NB4 (cell line): Measurements from ENCODE around the gene PTGER2.

Source experiments
- CTCF ChIP-seq: IDR thresholded peaks from one replicate; pipeline ENCODE4 v1.5.1; 2012; ENCODE audit warnings: low read depth, low read length
- MYC ChIP-seq: IDR thresholded peaks from 2 replicates; pipeline ENCODE4 v1.6.1; 2011; ENCODE audit warnings: low read depth, low read length
- POLR2A ChIP-seq: IDR thresholded peaks from 2 replicates; pipeline ENCODE4 v1.6.1; 2011; ENCODE audit warnings: mild to moderate bottlenecking; ENCODE audit not compliant: insufficient read length; ENCODE audit errors: extremely low read depth
- TF ChIP-seq, protein P1 (sequence below): IDR thresholded peaks from 2 replicates; pipeline ENCODE4 v1.6.1; 2011; ENCODE audit warnings: low read depth, low read length

DNA sequence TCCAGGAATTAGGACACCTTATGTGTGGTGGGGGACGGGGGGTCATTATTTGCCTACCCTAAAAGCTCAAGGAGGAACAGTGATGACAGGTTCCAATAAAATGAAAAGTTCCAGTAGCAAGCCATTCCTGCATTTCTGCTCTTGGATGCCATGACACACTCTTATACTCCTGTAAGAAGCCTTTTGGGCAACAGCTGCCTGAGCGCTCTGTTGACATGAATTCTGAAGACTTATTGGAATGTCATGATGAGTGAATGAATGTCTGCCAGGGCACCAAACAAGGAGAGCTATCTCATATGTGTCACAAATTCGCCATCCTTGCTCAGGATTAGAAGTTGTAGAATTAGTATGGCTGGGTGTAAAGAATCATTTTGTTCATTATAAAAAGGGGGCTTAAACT, 36.3 kb downstream of the PTGER2 start:
- no peak for TF ChIP-seq CTCF
- TF ChIP-seq, protein P1, sequence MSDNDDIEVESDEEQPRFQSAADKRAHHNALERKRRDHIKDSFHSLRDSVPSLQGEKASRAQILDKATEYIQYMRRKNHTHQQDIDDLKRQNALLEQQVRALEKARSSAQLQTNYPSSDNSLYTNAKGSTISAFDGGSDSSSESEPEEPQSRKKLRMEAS = no peak
- TF ChIP-seq POLR2A = no peak
- no peak for TF ChIP-seq MYC
